ENCODE results near the gene SENP6.
"Not testable (repeated sequence)": the region's sequence is repeated elsewhere in the genome, so short reads cannot be mapped to it uniquely, and the experiment has no call there.

Gene SENP6

GRCh38 chr6:75601304-75602245 lies at the start of gene SENP6:
TSS of gene SENP6 (plus strand) at chr6:75601880. CDS start at chr6:75602525, 645 bp downstream.
- peak within 1 kb of the TSS; percentile 99 for H3K4me3 Mint-ChIP-seq
- H3K36me3 Mint-ChIP-seq, result peaks cover 7% of the 10 kb centered on the region
- H3K9me3 Mint-ChIP-seq, result no peaks in the 10 kb centered on the region
- H3K4me1 Mint-ChIP-seq, result peaks cover 64% of the 10 kb centered on the region
- no peaks in the 10 kb centered on the region for H3K27me3 Mint-ChIP-seq
- H3K27ac Mint-ChIP-seq, result peak within 1 kb of the TSS; percentile 99

GRCh38 chr6:75556240-75556639 lies 45.4 kb upstream of the SENP6 start:
- Mint-ChIP-seq H3K4me3 (no peak overlapping the region), H3K27me3 (peaks cover 4% of the 10 kb centered on the region), H3K9me3 (no peaks in the 10 kb centered on the region), H3K36me3 (no peaks in the 10 kb centered on the region), H3K4me1 (no peaks in the 10 kb centered on the region), H3K27ac (no peak overlapping the region)

GRCh38 chr6:75557068-75557467 lies 44.6 kb upstream of the SENP6 start:
- H3K27ac Mint-ChIP-seq, result no peak overlapping the region
- no peak overlapping the region for H3K4me3 Mint-ChIP-seq
- no peaks in the 10 kb centered on the region for H3K4me1 Mint-ChIP-seq
- H3K36me3 Mint-ChIP-seq, result no peaks in the 10 kb centered on the region
- H3K9me3 Mint-ChIP-seq, result no peaks in the 10 kb centered on the region
- peaks cover 6% of the 10 kb centered on the region for H3K27me3 Mint-ChIP-seq

GRCh38 chr6:75563032-75563431 lies 38.6 kb upstream of the SENP6 start:
- no peaks in the 10 kb centered on the region for H3K4me1 Mint-ChIP-seq
- H3K9me3 Mint-ChIP-seq, result peaks cover 12% of the 10 kb centered on the region
- H3K36me3 Mint-ChIP-seq, result peaks cover 9% of the 10 kb centered on the region
- H3K27me3 Mint-ChIP-seq, result peaks cover 27% of the 10 kb centered on the region
- no peak overlapping the region for H3K4me3 Mint-ChIP-seq
- no peak overlapping the region for H3K27ac Mint-ChIP-seq

- H3K27ac Mint-ChIP-seq, result no peak overlapping the region
- H3K27me3 Mint-ChIP-seq, result peaks cover 23% of the 10 kb centered on the region
- no peaks in the 10 kb centered on the region for H3K4me1 Mint-ChIP-seq
Observed at GRCh38 chr6:75566137-75566767, 35.4 kb upstream of the SENP6 start.

GRCh38 chr6:75568100-75568499 lies 33.6 kb upstream of the SENP6 start:
- no peak overlapping the region for H3K27ac Mint-ChIP-seq
- H3K4me1 Mint-ChIP-seq, result no peaks in the 10 kb centered on the region
- no peak overlapping the region for H3K4me3 Mint-ChIP-seq
- peaks cover 19% of the 10 kb centered on the region for H3K27me3 Mint-ChIP-seq
- peaks cover 12% of the 10 kb centered on the region for H3K9me3 Mint-ChIP-seq
- H3K36me3 Mint-ChIP-seq, result peaks cover 10% of the 10 kb centered on the region

More at GRCh38 chr6:75566137-75566767, 35.4 kb upstream of the SENP6 start:
- Mint-ChIP-seq H3K9me3 (peaks cover 12% of the 10 kb centered on the region), H3K36me3 (peaks cover 9% of the 10 kb centered on the region), H3K4me3 (no peak overlapping the region)

GRCh38 chr6:75568965-75569364 lies 32.7 kb upstream of the SENP6 start:
- Mint-ChIP-seq H3K9me3 (peaks cover 12% of the 10 kb centered on the region), H3K36me3 (peaks cover 10% of the 10 kb centered on the region), H3K4me3 (no peak overlapping the region), H3K27ac (no peak overlapping the region), H3K27me3 (peaks cover 19% of the 10 kb centered on the region), H3K4me1 (no peaks in the 10 kb centered on the region)

GRCh38 chr6:75570671-75571070 lies 31.0 kb upstream of the SENP6 start:
- H3K27me3 Mint-ChIP-seq, H3K27ac Mint-ChIP-seq, H3K4me3 Mint-ChIP-seq, H3K4me1 Mint-ChIP-seq, H3K9me3 Mint-ChIP-seq, H3K36me3 Mint-ChIP-seq: not testable (repeated sequence)

- Mint-ChIP-seq H3K27ac (no peak overlapping the region), H3K36me3 (peaks cover 2% of the 10 kb centered on the region), H3K4me1 (no peaks in the 10 kb centered on the region), H3K27me3 (peaks cover 2% of the 10 kb centered on the region), H3K9me3 (no peaks in the 10 kb centered on the region), H3K4me3 (no peak overlapping the region)
Observed at GRCh38 chr6:75572072-75572471, 29.6 kb upstream of the SENP6 start.

GRCh38 chr6:75579951-75580350 lies 21.7 kb upstream of the SENP6 start:
- no peak overlapping the region for H3K27ac Mint-ChIP-seq
- no peaks in the 10 kb centered on the region for H3K9me3 Mint-ChIP-seq
- peaks cover 12% of the 10 kb centered on the region for H3K4me1 Mint-ChIP-seq
- H3K4me3 Mint-ChIP-seq, result peak overlapping the region; percentile 1
- H3K36me3 Mint-ChIP-seq, result peaks cover 3% of the 10 kb centered on the region
- H3K27me3 Mint-ChIP-seq, result peaks cover 2% of the 10 kb centered on the region

GRCh38 chr6:75581231-75581630 lies 20.4 kb upstream of the SENP6 start:
- Mint-ChIP-seq H3K4me3 (no peak overlapping the region), H3K9me3 (no peaks in the 10 kb centered on the region), H3K27ac (no peak overlapping the region), H3K27me3 (peaks cover 2% of the 10 kb centered on the region), H3K36me3 (peaks cover 3% of the 10 kb centered on the region), H3K4me1 (peaks cover 12% of the 10 kb centered on the region)

GRCh38 chr6:75584552-75584951 lies 17.1 kb upstream of the SENP6 start:
- H3K27me3 Mint-ChIP-seq, H3K9me3 Mint-ChIP-seq, H3K27ac Mint-ChIP-seq, H3K4me3 Mint-ChIP-seq, H3K36me3 Mint-ChIP-seq: not testable (repeated sequence)
- peaks cover 11% of the 10 kb centered on the region for H3K4me1 Mint-ChIP-seq

- Mint-ChIP-seq H3K4me3 (no peak overlapping the region), H3K9me3 (no peaks in the 10 kb centered on the region), H3K27ac (no peak overlapping the region), H3K36me3 (no peaks in the 10 kb centered on the region), H3K4me1 (no peaks in the 10 kb centered on the region), H3K27me3 (no peaks in the 10 kb centered on the region)
Observed at GRCh38 chr6:75588948-75589347, 12.7 kb upstream of the SENP6 start.

GRCh38 chr6:75590370-75590769 lies 11.3 kb upstream of the SENP6 start:
- no peaks in the 10 kb centered on the region for H3K27me3 Mint-ChIP-seq
- H3K27ac Mint-ChIP-seq, result no peak overlapping the region
- no peak overlapping the region for H3K4me3 Mint-ChIP-seq
- H3K4me1 Mint-ChIP-seq, result no peaks in the 10 kb centered on the region
- H3K36me3 Mint-ChIP-seq, result no peaks in the 10 kb centered on the region
- H3K9me3 Mint-ChIP-seq, result no peaks in the 10 kb centered on the region

GRCh38 chr6:75596380-75596779 lies 5.3 kb upstream of the SENP6 start:
- not testable (repeated sequence) for H3K27ac Mint-ChIP-seq, H3K27me3 Mint-ChIP-seq, H3K36me3 Mint-ChIP-seq, H3K9me3 Mint-ChIP-seq, H3K4me3 Mint-ChIP-seq
- peaks cover 34% of the 10 kb centered on the region for H3K4me1 Mint-ChIP-seq

- H3K4me1 Mint-ChIP-seq, result peaks cover 56% of the 10 kb centered on the region
- H3K4me3 Mint-ChIP-seq, result peak overlapping the region; percentile 94
- no peaks in the 10 kb centered on the region for H3K9me3 Mint-ChIP-seq
- peak overlapping the region; percentile 93 for H3K27ac Mint-ChIP-seq
- H3K36me3 Mint-ChIP-seq, result peaks cover 7% of the 10 kb centered on the region
- H3K27me3 Mint-ChIP-seq, result no peaks in the 10 kb centered on the region
Observed at GRCh38 chr6:75600768-75601167, 912 bp upstream of the SENP6 start.
